IPS DF 4.7 (cell line): ENCODE measurements around the gene TMEM9.

ENCODE experiments used
- DNase-seq: peaks from one replicate; pipeline ENCODE4 v3.0.0-alpha.2; 2013; ENCODE audit warnings: low spot score; ENCODE audit errors: extremely low read depth

Gene TMEM9

GRCh38 chr1:201154389-201155165 is at the start of gene TMEM9:
Gene TMEM9 (minus strand): TSS chr1:201154474. CDS start chr1:201153923, 551 bp downstream.
- DNase-seq: peak; percentile 89

DNA sequence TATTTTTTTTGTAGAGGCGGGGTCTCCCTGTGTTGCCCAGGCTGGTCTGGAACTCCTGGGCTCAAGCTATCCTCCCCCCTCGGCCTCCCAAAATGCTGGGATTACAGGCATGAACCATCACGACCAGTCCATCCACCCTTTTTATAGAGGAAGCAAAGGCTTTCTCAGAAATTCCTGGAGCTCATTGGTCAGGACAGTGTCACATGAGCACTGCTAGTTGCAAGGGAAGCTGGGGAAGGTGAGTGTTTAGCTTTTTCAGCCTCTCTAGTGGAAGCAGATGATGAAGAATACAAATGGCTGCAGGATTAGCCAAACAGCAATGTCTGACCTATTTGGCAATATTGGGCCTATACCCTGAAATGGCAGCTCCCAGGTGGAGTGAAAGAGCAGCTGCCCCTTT is 44.3 kb upstream of the TMEM9 start:
- no peak for DNase-seq

GRCh38 chr1:201194046-201194445 is 39.8 kb upstream of the TMEM9 start:
- no peak for DNase-seq

DNA sequence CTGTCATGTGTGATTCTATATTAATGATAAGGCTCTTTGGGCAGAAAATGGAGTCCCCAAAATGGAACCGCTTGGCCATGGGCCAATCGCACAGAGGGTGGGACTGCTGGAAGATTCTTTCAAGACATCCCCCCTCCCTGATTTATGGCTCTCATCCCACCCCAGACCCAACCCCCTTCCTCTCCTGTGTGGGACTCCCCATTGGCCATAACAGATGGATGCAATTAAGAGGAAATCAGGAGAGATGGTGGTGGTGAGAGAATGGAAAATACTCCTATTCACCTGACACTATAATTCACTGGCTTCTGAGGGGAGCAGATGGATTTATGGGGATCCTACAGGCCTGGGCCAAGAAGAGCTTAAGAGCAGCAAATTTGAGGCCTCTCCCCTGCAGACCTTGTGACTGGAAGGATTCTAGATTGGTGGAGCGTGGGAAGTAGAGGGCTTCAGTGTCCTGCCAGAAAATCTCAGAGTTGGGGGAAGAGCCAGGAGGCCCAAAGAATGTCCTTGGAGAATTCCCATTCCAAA is 38.1 kb upstream of the TMEM9 start:
- DNase-seq: no peak

- no peak for DNase-seq
These were observed 37.5 kb upstream of the TMEM9 start for GRCh38 chr1:201191653-201192260.

DNA sequence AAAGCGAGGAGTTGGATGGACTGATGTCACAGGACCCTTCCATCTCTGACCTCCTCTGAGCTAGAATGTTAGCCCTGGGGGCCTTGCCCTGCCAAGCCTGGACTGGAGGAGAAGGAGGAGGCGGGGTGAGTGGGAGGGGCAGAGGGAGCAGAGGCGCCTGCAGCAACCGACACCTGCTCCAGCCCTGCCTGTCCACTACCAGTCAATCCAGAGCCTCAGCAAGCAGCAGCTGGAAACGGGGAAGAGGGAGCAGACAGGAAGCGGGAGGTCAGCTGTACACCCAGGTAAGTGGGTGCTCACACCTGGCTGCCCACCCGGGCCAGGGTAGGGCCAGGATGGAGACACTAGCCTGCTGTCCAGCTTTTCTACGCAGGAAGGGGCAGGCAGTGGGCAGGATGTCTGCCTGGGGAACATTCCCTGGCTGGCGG is 36.4 kb upstream of the TMEM9 start, which contains the start of gene IGFN1:
TSS of gene IGFN1 (plus strand) at position 201 of the 428 bp plus-strand sequence. CDS start 2,470 bp downstream, outside the sequence.
- DNase-seq: no peak

- DNase-seq: no peak
These were observed 35.7 kb upstream of the TMEM9 start for GRCh38 chr1:201190005-201190404.

GRCh38 chr1:201189085-201189484 is 34.8 kb upstream of the TMEM9 start:
- DNase-seq: no peak

- no peak for DNase-seq
These were observed 31.9 kb upstream of the TMEM9 start for GRCh38 chr1:201186192-201186591.

GRCh38 chr1:201185527-201186128 is 31.4 kb upstream of the TMEM9 start:
- DNase-seq: no peak

GRCh38 chr1:201185123-201185453 is 30.8 kb upstream of the TMEM9 start:
- DNase-seq: no peak

DNA sequence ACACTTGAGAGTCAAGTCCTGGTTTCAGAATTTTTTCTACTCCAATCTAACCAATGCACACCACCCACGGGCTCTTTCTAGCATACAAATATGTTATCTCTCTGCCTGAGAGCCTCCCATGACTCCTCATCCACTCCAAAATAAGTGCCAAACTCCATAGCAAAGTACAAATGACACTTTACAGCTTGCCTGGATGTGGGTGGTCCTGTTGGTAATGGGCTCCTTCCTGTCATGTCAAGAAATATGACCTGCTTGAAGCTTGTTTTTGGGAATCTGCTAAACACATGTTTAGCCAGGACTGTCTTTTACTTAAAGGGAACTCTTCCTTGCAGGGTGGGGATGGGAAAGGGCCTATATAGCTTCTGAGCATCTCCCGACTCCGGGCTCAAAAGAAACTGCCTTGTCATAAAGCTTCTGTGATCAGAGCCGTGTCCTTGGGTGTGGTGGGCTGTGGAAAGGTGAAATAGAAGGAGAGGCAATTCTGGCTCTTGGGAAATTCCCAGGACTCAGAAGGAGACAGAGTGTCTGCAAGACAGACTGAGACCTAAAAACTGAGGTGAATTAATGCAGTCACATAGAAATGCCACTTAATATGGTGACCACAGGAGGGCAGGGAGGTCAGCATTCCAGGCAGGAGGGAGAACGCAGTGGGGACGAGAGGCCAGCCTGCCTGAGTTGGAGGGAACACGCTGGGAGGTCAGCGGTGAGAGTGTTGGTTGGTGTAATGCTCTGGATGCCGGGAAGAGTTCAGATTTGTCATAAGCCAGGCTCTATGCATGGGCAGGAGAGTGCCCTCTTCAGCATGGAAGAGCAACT is 30.2 kb upstream of the TMEM9 start:
- DNase-seq: no peak

- DNase-seq: no peak
These were observed 29.5 kb upstream of the TMEM9 start for GRCh38 chr1:201183753-201184152.

DNA sequence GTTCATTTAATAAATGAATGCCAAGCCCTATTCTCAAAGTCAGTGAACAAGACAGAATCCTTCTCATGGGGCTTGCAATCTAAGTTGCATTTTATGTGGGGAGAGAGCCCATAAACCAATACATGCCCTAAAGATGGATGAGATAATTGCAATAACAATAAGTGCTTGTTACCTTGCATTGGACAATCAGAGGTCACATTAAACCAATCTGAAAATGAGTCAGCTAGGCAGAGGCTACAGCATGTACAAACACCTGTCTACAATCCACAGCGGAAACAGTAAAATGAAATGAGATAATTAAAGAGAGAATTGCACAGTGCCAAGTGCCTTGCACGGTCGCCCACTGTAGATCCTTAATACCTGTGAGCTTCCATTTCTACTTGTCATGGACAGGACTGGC is 28.9 kb upstream of the TMEM9 start:
- no peak for DNase-seq

- DNase-seq: no peak
These were observed 27.5 kb upstream of the TMEM9 start for GRCh38 chr1:201181726-201182125.

DNA sequence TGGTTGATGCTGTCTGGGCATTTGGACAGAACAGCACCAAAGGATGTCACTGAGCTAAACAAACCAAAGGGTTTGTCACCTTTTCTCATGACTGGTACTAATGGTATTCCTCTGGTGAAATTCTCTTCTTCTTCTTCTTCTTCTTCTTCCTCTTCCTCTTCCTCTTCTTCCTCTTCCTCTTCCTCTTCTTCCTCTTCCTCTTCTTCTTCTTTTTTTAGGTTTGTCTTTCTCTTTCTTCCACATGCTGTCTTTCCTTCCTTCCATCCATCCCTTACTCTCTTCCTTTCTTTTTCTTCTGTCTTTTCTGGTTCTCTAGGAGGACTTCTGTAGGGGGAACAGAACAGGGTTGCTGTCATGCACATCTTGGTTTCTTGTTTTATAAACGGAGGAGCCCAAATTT is 27.0 kb upstream of the TMEM9 start:
- no peak for DNase-seq

DNA sequence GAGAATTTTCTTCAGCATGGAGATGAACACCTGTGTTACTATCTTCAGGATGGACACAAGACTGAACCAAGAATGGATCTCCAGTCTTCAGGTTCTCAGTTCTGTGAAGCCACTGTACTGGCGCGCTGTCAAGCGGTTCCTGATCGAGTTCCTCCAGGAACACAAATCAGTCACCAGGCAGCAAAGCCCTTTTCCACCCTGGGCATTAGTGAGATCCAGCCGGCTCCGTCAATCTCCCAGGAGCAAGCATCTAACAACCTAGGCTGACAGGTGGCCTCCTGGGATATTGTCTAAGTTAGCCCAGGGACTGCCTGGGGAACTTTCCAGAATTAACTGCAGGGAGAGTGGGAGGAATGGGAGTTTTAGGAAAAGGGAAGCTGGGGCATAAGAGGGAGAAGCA is 26.6 kb upstream of the TMEM9 start:
- DNase-seq: no peak

DNA sequence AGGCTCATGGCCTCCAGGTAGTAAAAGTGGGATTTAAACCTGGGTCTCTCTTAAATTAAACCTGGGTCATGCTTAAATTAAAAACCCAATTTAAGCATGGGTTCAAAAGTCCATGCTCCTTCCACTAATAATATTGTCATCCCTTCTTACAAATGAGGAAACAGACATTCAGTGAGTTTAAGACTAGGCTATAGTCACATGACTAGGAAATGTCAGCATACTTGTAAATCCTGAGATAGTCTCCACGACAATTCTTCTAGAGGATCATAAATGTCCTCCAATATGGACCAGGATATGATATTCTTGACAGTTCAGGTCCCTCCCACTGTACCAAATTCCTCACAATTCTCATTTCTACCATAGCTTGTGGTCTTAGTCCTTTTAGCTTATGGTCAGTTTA is 25.9 kb upstream of the TMEM9 start:
- no peak for DNase-seq

DNA sequence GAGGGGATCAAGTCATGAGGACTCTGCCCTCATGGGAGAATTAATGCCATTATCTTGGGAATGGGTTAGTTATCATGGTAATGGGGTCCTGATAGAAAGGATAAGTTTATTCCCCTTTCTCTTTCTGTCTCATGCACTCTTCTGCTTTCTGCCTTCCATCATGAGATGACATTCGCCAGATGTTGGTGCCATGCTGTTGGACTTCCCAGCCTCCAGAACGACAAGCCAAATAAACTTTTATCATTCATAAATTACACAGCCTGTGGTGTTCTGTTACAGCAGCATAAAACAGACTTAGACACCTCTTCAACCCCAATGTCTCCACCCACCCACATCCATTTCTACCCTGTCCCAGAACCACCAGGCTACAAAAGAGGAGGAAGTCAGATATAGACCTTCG is 24.4 kb upstream of the TMEM9 start:
- no peak for DNase-seq

DNA sequence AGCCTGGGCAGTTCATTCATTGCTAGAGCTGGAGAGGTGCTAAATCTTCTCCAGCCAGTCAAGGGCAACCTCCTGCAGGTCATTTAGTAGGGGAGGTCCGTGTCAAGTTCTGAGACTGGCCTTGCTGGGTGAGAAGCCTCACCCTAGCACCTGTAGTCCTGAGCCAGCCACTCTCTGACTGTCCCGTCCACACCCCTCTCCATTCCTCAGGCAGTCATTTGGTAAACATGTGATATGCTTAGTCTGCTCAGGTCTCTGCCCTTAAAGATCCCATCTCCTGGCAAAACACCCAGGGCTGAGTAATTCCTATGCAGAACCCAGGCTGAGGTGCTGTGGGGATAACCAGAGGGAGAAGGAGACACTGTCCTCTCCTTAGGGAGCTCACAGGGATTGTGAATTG is 22.7 kb upstream of the TMEM9 start:
- no peak for DNase-seq

DNA sequence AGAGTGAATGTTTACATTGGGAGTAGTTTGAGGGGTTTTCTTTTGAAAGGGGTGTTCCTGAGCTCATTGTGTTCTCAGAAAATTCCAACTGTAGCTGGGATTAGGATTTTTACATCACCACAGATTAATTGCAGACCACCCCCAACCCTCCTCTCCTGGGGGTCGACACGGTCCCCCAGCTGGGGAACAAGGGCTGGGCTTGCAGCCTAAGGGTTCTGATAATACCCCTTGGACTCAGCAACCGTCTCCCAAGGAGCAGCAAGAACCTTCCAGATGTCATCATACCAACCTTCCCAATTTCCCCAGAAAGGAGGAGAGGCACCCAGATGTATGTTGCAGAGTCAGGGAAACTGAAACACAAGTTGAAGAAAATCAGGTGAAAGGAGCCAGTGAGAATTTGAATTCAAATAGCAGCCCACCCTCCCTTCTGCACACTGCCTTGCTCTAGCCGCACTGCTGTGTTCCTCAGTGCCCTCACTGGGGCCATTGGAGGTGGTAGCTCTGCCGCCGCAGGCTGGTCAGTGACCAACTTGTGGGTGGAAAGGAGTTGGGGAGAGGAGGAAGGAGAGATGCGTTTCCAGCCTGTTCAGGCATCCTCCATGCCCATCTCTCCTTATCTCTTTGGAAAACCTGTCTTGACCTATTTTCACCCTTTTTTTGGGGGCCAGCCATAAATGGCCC is 21.7 kb upstream of the TMEM9 start:
- DNase-seq: no peak
